ENCODE measurements around the gene SMARCC1. TPM values are rescaled to one million over a fixed set of nuclear protein-coding genes. Genes with fewer than 3 reads are reported as not detected.

Gene SMARCC1
- polyA plus RNA-seq, 2 of the 4 experiments (the other 2 are of a cell fraction), result 27.1 to 27.5 TPM

DNA sequence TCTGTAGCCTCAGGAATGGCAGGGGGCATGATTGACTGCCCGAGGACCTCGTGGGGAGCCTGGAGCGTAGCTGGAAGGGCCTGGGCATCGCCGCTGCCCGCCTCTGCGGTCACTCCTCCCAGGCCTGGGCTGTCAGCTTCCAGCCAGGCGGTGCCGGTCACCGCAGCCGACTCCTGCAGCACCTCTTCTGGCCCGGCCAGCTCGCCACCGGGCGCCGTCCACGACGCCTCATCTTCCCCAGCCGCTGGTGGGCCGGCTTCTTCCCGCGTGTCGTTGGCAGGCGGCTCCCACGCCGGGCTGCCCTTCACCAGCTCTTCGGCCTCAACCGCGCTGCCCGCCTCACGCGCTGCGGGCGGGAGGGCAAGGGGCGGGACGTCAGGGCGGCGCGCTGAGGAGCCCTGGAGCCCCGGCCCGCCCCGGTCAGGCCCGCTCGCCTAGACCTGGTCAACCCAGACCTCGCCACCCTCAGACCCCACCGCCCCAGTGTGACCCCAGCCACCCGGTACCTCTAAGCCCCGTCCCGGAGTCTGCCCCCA lies 204.0 kb downstream of the SMARCC1 start:
- Histone ChIP-seq H3K9me3 (no peaks in the 10 kb centered on the region), H3K4me1 (no peaks in the 10 kb centered on the region), H3K4me3 (peak overlapping the region; percentile 92), H3K27ac (peak overlapping the region in 1 of 2 experiments; percentile 62; a peak in 3 of 6 replicates), H3K4me2 (peak overlapping the region; percentile 99)
- TF ChIP-seq, protein P1, sequence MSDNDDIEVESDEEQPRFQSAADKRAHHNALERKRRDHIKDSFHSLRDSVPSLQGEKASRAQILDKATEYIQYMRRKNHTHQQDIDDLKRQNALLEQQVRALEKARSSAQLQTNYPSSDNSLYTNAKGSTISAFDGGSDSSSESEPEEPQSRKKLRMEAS (IDR thresholded peaks at IDR 0.05), result peak; percentile 89
- TF ChIP-seq, protein P2, sequence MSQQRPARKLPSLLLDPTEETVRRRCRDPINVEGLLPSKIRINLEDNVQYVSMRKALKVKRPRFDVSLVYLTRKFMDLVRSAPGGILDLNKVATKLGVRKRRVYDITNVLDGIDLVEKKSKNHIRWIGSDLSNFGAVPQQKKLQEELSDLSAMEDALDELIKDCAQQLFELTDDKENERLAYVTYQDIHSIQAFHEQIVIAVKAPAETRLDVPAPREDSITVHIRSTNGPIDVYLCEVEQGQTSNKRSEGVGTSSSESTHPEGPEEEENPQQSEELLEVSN (IDR thresholded peaks at IDR 0.05; ENCODE audit: borderline replicate concordance, low read depth), result peak; percentile 92
- TF ChIP-seq RCOR1 (IDR thresholded peaks at IDR 0.05; ENCODE audit: low read depth, low read length), result no peak
- DNase-seq (ENCODE audit: low read depth in 1 of 2, low spot score in 1 of 2), result peak in 1 of 2 experiments; percentile 16
- ATAC-seq, result peak; percentile 59 to 75
- ChIA-PET POLR2A (no interaction called here), CTCF (interaction anchor here (0.8 kb wide), 1 partner anchor 9 kb away, joined by 3 read pairs; no protein-coding TSS in a partner anchor)
- WGBS (ENCODE audit: missing lambda C conversion rate), result 12% methylated on average over 10 of the region's 49 CpGs
- FAIRE-seq, result no peak

DNA sequence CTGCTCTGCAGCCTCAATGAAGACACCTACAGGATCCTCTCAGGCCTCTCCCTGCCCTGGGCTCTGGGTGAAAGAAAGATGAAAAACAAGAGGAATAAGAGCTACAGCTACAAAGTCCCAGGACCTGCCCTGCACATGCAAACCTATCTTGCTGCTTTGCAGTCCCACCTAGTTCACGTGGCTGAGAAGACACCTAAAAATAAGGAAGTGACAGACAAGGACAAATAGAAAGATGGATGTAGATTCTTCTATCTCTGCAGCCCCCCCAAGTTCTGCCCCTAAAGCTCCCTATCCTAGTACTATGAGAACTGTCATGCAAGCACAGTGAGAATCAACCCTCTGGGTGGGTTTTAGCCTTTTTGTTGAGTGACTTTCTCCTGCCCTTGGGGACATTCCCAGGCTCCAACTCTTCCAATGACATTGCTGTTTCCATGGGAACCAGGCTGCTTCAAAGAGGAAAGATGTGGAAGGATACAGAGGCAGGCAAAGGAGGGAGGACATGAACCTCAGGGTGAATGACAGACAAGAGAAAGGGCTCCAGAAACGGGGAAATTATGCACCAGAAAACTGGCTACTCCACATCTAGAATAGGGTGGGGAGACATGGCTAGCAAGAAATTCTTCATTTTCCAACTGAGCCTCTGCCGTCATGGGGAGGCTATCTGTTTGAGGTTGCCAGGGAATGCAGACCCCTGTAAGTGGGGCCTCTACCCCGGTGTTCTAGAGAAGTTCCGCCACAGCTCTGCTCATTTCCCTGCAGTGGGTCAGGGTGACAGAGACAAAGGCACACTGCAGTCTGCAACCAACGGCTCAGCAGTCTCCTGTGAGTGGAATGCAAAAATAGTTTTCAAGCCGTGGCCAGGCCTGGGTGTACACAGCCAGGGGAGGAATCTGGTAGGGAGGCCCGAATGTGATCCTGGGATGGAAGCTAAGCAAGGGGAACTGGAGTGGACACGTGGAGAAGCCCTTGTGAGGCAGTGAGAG lies 208.2 kb downstream of the SMARCC1 start:
- no peaks in the 10 kb centered on the region for H3K4me1 ChIP-seq
- no peak overlapping the region for H3K27ac ChIP-seq
- H3K4me3 ChIP-seq, result no peak overlapping the region
- no peak for ATAC-seq
- no peaks in the 10 kb centered on the region for H3K9me3 ChIP-seq
- no peak for FAIRE-seq
- POLR2A ChIA-PET, result no interaction called here
- TF ChIP-seq RAD21 (conservative IDR thresholded peaks at IDR 0.05 in 1 of 2, IDR thresholded peaks at IDR 0.05 in 1 of 2), result no peak
- no peak for TF ChIP-seq KDM1A (IDR thresholded peaks at IDR 0.05; ENCODE audit: low read depth)
- TF ChIP-seq, protein P3, sequence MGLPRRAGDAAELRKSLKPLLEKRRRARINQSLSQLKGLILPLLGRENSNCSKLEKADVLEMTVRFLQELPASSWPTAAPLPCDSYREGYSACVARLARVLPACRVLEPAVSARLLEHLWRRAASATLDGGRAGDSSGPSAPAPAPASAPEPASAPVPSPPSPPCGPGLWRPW (IDR thresholded peaks at IDR 0.05), result no peak
- TF ChIP-seq PHF8 (IDR thresholded peaks at IDR 0.05; ENCODE audit: borderline replicate concordance, low read depth), result no peak
- DNase-seq (ENCODE audit: low read depth in 1 of 2, low spot score in 1 of 2), result no peak
- WGBS (ENCODE audit: missing lambda C conversion rate), result 49% methylated on average over 9 of the region's 9 CpGs
- H3K4me2 ChIP-seq, result no peak overlapping the region
- CTCF ChIA-PET, result interaction anchor here (1.0 kb wide), 1 partner anchor 50 kb away, joined by 3 read pairs; no protein-coding TSS in a partner anchor

DNA sequence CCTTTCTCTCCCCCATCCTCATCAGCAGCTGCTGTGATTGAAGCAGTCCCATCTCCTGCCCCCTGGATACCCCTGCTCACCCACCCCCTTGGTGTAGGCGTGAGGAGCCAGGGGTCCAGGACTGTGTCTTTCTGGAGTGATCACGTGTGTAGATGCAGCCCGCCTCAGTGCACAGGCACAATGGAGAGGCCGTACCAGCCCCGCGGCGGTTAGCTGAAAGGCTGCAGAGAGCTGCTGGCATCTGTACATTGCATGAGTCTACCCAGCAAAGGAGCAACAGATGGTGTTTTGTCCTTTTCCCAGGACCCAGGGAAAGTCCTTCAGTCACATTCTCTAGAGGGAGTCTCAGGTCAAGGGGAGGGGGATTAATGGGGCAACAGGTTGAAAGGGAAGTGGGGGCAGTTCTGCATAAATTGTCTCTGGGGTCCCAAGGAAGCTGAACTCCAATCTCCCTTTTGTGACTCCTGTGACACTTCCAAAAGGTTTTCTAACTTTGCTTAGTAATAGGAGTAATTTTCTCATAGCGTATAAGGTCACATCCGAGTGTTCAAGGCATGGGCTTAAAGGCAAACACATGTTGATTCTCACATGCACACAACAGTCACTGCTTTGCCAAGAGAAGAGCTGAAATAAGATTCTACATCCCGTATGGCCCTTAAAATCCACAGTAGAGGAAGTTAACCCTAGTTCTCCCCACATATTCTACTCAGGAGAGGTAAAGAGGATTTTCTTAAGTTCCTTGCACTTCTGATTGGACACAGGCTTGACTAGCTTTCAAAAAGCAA lies 210.1 kb downstream of the SMARCC1 start:
- ChIA-PET POLR2A (no interaction called here), CTCF (no interaction called here)
- Histone ChIP-seq H3K9me3 (no peaks in the 10 kb centered on the region), H3K4me1 (no peaks in the 10 kb centered on the region), H3K27ac (no peak overlapping the region), H3K4me2 (no peak overlapping the region), H3K4me3 (no peak overlapping the region)
- DNase-seq (ENCODE audit: low read depth in 1 of 2, low spot score in 1 of 2) (no peak), FAIRE-seq (no peak), ATAC-seq (no peak; a peak in 1 of 6 replicates)
- TF ChIP-seq CEBPB (IDR thresholded peaks at IDR 0.05) (no peak), FOXS1 (CRISPR knock-in tag; IDR thresholded peaks at IDR 0.05) (no peak)
- WGBS (ENCODE audit: missing lambda C conversion rate), result 36% methylated on average over 5 of the region's 10 CpGs

DNA sequence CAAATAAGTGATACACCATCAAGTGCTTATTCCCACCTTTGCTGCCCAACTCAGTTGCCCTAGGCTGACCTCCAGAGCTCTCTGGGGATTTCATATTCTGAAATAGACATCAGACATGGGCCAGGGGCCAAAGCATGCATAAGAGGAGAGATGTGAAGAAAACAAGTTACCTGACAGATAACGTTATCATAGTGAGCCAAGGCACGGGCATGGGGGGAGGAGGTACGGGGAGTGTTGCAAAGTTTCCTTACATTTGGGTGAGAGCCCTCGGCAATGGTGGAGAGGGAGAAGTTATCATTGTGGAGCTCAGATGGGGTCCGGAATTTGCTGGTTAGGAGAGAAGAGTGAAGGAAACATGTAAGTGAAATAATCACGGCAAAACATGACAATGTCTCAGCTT lies 212.8 kb downstream of the SMARCC1 start:
- DNase-seq (ENCODE audit: low read depth in 1 of 2, low spot score in 1 of 2), result no peak
- Histone ChIP-seq H3K9me3 (no peaks in the 10 kb centered on the region), H3K4me2 (no peak overlapping the region), H3K27ac (no peak overlapping the region), H3K4me3 (no peak overlapping the region), H3K4me1 (no peaks in the 10 kb centered on the region)
- WGBS (ENCODE audit: missing lambda C conversion rate), result 68% methylated on average over 6 of the region's 6 CpGs
- ChIA-PET POLR2A (no interaction called here), CTCF (no interaction called here)
- no peak for FAIRE-seq
- no peak for ATAC-seq
- TF ChIP-seq TP53 (CRISPR knock-in tag; IDR thresholded peaks at IDR 0.05) (no peak), CBX8 (IDR thresholded peaks at IDR 0.05) (no peak), FOXS1 (CRISPR knock-in tag; IDR thresholded peaks at IDR 0.05) (no peak), EHF (CRISPR knock-in tag; IDR thresholded peaks at IDR 0.05) (no peak), EHMT2 (IDR thresholded peaks at IDR 0.05; ENCODE audit: low read depth) (no peak), CBX2 (IDR thresholded peaks at IDR 0.05; ENCODE audit: borderline replicate concordance, low read depth) (no peak), GATA3 (IDR thresholded peaks at IDR 0.05; ENCODE audit: borderline replicate concordance) (no peak), NR3C1 (IDR thresholded peaks at IDR 0.05) (no peak), MYC (IDR thresholded peaks at IDR 0.05; ENCODE audit: borderline replicate concordance, low read length) (no peak), FOSB (CRISPR knock-in tag; IDR thresholded peaks at IDR 0.05) (no peak), SMC3 (IDR thresholded peaks at IDR 0.05) (no peak)
- TF ChIP-seq, protein P4, sequence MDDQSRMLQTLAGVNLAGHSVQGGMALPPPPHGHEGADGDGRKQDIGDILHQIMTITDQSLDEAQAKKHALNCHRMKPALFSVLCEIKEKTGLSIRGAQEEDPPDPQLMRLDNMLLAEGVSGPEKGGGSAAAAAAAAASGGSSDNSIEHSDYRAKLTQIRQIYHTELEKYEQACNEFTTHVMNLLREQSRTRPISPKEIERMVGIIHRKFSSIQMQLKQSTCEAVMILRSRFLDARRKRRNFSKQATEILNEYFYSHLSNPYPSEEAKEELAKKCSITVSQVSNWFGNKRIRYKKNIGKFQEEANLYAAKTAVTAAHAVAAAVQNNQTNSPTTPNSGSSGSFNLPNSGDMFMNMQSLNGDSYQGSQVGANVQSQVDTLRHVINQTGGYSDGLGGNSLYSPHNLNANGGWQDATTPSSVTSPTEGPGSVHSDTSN (IDR thresholded peaks at IDR 0.05), result no peak
- TF ChIP-seq, protein P5, sequence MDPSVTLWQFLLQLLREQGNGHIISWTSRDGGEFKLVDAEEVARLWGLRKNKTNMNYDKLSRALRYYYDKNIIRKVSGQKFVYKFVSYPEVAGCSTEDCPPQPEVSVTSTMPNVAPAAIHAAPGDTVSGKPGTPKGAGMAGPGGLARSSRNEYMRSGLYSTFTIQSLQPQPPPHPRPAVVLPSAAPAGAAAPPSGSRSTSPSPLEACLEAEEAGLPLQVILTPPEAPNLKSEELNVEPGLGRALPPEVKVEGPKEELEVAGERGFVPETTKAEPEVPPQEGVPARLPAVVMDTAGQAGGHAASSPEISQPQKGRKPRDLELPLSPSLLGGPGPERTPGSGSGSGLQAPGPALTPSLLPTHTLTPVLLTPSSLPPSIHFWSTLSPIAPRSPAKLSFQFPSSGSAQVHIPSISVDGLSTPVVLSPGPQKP (IDR thresholded peaks at IDR 0.05; ENCODE audit: low read depth, low read length), result no peak
- TF ChIP-seq, protein P6, sequence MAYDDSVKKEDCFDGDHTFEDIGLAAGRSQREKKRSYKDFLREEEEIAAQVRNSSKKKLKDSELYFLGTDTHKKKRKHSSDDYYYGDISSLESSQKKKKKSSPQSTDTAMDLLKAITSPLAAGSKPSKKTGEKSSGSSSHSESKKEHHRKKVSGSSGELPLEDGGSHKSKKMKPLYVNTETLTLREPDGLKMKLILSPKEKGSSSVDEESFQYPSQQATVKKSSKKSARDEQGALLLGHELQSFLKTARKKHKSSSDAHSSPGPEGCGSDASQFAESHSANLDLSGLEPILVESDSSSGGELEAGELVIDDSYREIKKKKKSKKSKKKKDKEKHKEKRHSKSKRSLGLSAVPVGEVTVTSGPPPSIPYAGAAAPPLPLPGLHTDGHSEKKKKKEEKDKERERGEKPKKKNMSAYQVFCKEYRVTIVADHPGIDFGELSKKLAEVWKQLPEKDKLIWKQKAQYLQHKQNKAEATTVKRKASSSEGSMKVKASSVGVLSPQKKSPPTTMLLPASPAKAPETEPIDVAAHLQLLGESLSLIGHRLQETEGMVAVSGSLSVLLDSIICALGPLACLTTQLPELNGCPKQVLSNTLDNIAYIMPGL (CRISPR knock-in tag; IDR thresholded peaks at IDR 0.05; ENCODE audit: borderline replicate concordance), result no peak

Measured in A549 (cell line).